Measurements from ENCODE around the gene SPEG. TPM values are rescaled to one million over a fixed set of nuclear protein-coding genes. Genes with fewer than 3 reads are reported as not detected.
A peak's percentile ranks its signal among the peaks of the same experiment; 100 is the strongest.

The SPEG gene
- total RNA-seq, 6 experiments from 2014 or later: 0.24 to 1.5 (median 0.48) TPM

GRCh38 chr2:219508971-219509779, 74.5 kb downstream of the SPEG start:
- H3K27ac ChIP-seq: no peak overlapping the region
- no peaks in the 10 kb centered on the region for H3K27me3 ChIP-seq
- H3K4me1 ChIP-seq: peaks cover 0 to 3% (median 0%) of the 10 kb centered on the region in 4 donors
- DNase-seq: no peak
- TF ChIP-seq CTCF (IDR thresholded peaks at IDR 0.05): no peak
- TF ChIP-seq POLR2A (IDR thresholded peaks at IDR 0.05): no peak
- no peak overlapping the region for H3K4me3 ChIP-seq
- 19% methylated on average over 8 of the region's 14 CpGs for WGBS (ENCODE audit: insufficient coverage, low coverage, low lambda C conversion rate, missing lambda C conversion rate)
- ATAC-seq: peak; percentile 4 to 40 (median 20)
- H3K36me3 ChIP-seq: peaks cover 0 to 9% (median 0%) of the 10 kb centered on the region in 4 donors
- no peaks in the 10 kb centered on the region for H3K9me3 ChIP-seq
- intact Hi-C loops (cut with DNase I): no loop called here

DNA sequence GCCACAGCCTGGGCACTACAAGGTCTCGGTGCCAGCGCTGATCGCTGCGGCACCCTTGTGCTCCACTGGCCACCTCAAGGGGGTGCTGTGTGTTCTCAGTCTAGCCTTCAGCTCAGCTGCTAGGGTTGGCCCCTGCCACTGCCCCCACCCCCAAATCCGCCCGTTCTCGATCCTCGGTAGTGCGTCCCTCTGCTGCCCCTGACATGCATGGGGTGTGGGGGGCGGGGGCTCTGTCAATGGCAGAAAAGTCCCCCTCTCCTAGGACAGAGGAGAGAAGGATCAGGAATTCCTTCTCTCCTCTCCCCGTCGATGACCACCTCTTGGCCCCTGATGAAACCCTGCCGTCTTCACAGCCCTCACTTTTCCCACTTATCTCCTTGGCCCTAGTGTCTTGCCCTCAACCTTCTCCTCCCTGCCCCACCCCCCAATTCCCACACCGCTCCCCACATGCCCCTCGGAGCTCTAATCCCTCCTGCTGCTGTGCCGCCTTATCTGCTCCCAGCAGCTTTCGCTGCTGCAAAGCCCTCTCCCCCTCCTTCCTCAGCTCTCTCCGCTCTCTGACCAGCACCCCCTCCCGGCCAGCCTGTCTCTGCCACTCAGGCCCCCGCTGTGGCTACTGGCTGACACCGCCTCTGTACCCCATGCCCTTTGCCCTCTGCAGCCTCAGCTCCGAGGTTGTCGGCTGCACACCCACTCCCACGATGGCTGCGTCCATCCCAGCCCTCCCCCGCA, 75.3 kb downstream of the SPEG start:
- H3K27me3 ChIP-seq: no peaks in the 10 kb centered on the region

GRCh38 chr2:219510512-219511135, 76.0 kb downstream of the SPEG start:
- no peak for DNase-seq
- WGBS (ENCODE audit: insufficient coverage, low coverage, low lambda C conversion rate, missing lambda C conversion rate): 6% methylated on average over 16 of the region's 22 CpGs
- Histone ChIP-seq H3K4me3 (no peak overlapping the region), H3K27me3 (no peaks in the 10 kb centered on the region), H3K4me1 (peaks cover 0 to 3% (median 0%) of the 10 kb centered on the region in 4 donors), H3K36me3 (peaks cover 0 to 9% (median 0%) of the 10 kb centered on the region in 4 donors), H3K9me3 (no peaks in the 10 kb centered on the region), H3K27ac (no peak overlapping the region)
- no peak for ATAC-seq
- no peak for TF ChIP-seq CTCF (IDR thresholded peaks at IDR 0.05)
- TF ChIP-seq POLR2A (IDR thresholded peaks at IDR 0.05): no peak
- intact Hi-C loops (cut with DNase I): no loop called here

More for the DNA sequence above, 75.3 kb downstream of the SPEG start:
- Histone ChIP-seq H3K9me3 (no peaks in the 10 kb centered on the region), H3K4me1 (peaks cover 0 to 3% (median 0%) of the 10 kb centered on the region in 4 donors), H3K36me3 (peaks cover 0 to 9% (median 0%) of the 10 kb centered on the region in 4 donors), H3K4me3 (no peak overlapping the region), H3K27ac (no peak overlapping the region)
- DNase-seq (peak in 2 of 3 donors; percentile 54 to 56), ATAC-seq (peak; percentile 76 to 83 (median 80))
- intact Hi-C loops (cut with DNase I): no loop called here
- TF ChIP-seq POLR2A (IDR thresholded peaks at IDR 0.05): no peak
- TF ChIP-seq CTCF (IDR thresholded peaks at IDR 0.05): peak; percentile 32 to 59 (median 54)
- WGBS (ENCODE audit: insufficient coverage, low coverage, low lambda C conversion rate, missing lambda C conversion rate): 2% methylated on average over 16 of the region's 26 CpGs

- Histone ChIP-seq H3K27ac (no peak overlapping the region), H3K4me3 (no peak overlapping the region), H3K27me3 (no peaks in the 10 kb centered on the region), H3K9me3 (no peaks in the 10 kb centered on the region), H3K4me1 (peaks cover 0 to 3% (median 0%) of the 10 kb centered on the region in 4 donors), H3K36me3 (no peaks in the 10 kb centered on the region)
- WGBS (ENCODE audit: insufficient coverage, low coverage, low lambda C conversion rate, missing lambda C conversion rate): 21% methylated on average over 13 of the region's 15 CpGs
- DNase-seq (no peak), ATAC-seq (no peak)
- intact Hi-C loops (cut with DNase I): no loop called here
- TF ChIP-seq CTCF (IDR thresholded peaks at IDR 0.05): no peak
- no peak for TF ChIP-seq POLR2A (IDR thresholded peaks at IDR 0.05)
Observed at GRCh38 chr2:219511547-219512325, 77.1 kb downstream of the SPEG start.

Data from right lobe of liver (tissue), 6 donors.